Measurements from ENCODE around the gene FBXL7. TPM values are rescaled to one million over a fixed set of nuclear protein-coding genes. Genes with fewer than 3 reads are reported as not detected.

Gene FBXL7
- total and polyA plus RNA-seq, 2 donors (not counting 1 experiment from before 2014, with no cell fraction given) = not detected

DNA sequence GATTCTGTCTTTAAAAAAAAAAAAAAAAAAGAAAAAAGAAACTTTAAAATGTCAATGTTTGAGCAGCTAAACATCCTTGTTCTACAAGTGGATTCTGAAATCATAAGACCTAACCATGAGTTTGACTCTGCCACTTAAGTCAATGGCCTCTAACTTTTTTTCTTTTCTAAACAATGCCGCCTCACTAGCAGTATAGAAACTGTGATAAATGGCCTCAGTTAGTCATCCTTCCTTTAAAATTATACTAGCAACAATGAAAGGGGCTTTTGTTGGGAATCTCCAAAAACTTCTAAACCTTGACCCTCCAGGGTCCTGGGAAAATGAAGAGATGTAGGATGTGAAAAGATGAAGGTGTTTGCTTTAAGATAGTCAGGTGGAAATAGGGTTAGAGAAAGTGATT lies 71.1 kb downstream of the FBXL7 start:
- CTCF ChIA-PET = no interaction called here
- Mint-ChIP-seq H3K27me3 (no peaks in the 10 kb centered on the region), H3K4me1 (no peaks in the 10 kb centered on the region), H3K27ac (no peak overlapping the region), H3K9me3 (ENCODE audit: insufficient read depth) (no peaks in the 10 kb centered on the region), H3K4me3 (no peak overlapping the region)
- Histone ChIP-seq H3K4me1 (ENCODE audit: control insufficient read depth in 2 of 2, insufficient read depth in 2 of 2, low read length in 2 of 2) (no peaks in the 10 kb centered on the region), H2AFZ (ENCODE audit: insufficient read depth, low read depth, low read length, poor library complexity, severe bottlenecking) (no peak overlapping the region), H3K27me3 (replicated peaks in 1 of 4; ENCODE audit: control extremely low read depth in 1 of 4, control insufficient read depth in 3 of 4, insufficient read depth in 4 of 4, low read length in 3 of 4) (no peaks in the 10 kb centered on the region), H3K36me3 (replicated peaks in 1 of 2; ENCODE audit: control extremely low read depth in 1 of 2, control insufficient read depth in 1 of 2, extremely low read depth in 1 of 2, insufficient read depth in 2 of 2, low read length in 1 of 2) (no peaks in the 10 kb centered on the region), H3K27ac (ENCODE audit: low read length in 2 of 2) (no peak overlapping the region), H3K9me3 (ENCODE audit: control extremely low read depth in 1 of 3, control insufficient read depth in 2 of 3, insufficient read depth in 1 of 3, low read length in 2 of 3) (peaks cover 0 to 7% (median 0%) of the 10 kb centered on the region in 3 donors), H3K79me2 (ENCODE audit: control insufficient read depth, insufficient read depth, low read length) (no peaks in the 10 kb centered on the region), H3K4me3 (ENCODE audit: control extremely low read depth in 1 of 5, extremely low read depth in 1 of 5, insufficient read depth in 1 of 5, low read depth in 2 of 5, low read length in 4 of 5) (no peak overlapping the region), H4K20me1 (ENCODE audit: control insufficient read depth, insufficient read depth, low read length, poor library complexity, severe bottlenecking) (no peaks in the 10 kb centered on the region), H3K4me2 (replicated peaks; ENCODE audit: low read depth, low read length, poor library complexity, severe bottlenecking) (no peak overlapping the region), H3K9ac (ENCODE audit: low read length) (no peak overlapping the region)
- intact Hi-C loops (cut with micrococcal nuclease) = no loop called here
- DNase-seq (no peak), ATAC-seq (ENCODE audit: low read depth) (no peak)
- no peak for TF ChIP-seq CTCF (IDR thresholded peaks at IDR 0.05)
- POLR2A ChIA-PET = no interaction called here
- WGBS (ENCODE audit: insufficient coverage) = no CpG with 5 or more reads among the region's 1 CpG

DNA sequence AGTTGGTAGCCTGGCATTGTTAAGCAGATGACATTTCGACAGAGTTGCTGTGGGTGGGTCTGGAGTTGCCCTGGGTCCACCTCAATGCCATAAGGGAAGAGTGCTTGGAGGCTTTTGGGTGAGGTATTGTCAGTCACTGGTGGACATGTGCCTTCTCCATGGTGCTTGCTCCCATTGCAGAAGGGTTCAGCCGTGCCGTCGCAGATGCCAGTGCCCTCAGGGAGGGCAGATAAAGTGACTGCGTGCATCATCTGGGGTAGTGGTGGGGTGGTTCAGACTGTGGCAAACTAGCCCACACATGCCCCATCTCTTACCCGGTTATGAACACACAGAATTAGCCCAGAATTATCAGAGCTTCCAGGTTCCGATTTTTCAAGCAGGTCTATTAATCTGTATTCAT lies 71.6 kb downstream of the FBXL7 start:
- Histone ChIP-seq H3K79me2 (ENCODE audit: control insufficient read depth, insufficient read depth, low read length) (no peaks in the 10 kb centered on the region), H3K4me3 (ENCODE audit: control extremely low read depth in 1 of 5, extremely low read depth in 1 of 5, insufficient read depth in 1 of 5, low read depth in 2 of 5, low read length in 4 of 5) (no peak overlapping the region), H3K9ac (ENCODE audit: low read length) (no peak overlapping the region), H2AFZ (ENCODE audit: insufficient read depth, low read depth, low read length, poor library complexity, severe bottlenecking) (no peak overlapping the region), H3K9me3 (ENCODE audit: control extremely low read depth in 1 of 3, control insufficient read depth in 2 of 3, insufficient read depth in 1 of 3, low read length in 2 of 3) (peaks cover 0 to 7% (median 0%) of the 10 kb centered on the region in 3 donors), H4K20me1 (ENCODE audit: control insufficient read depth, insufficient read depth, low read length, poor library complexity, severe bottlenecking) (no peaks in the 10 kb centered on the region), H3K27me3 (replicated peaks in 1 of 4; ENCODE audit: control extremely low read depth in 1 of 4, control insufficient read depth in 3 of 4, insufficient read depth in 4 of 4, low read length in 3 of 4) (no peaks in the 10 kb centered on the region), H3K27ac (ENCODE audit: low read length in 2 of 2) (no peak overlapping the region), H3K36me3 (replicated peaks in 1 of 2; ENCODE audit: control extremely low read depth in 1 of 2, control insufficient read depth in 1 of 2, extremely low read depth in 1 of 2, insufficient read depth in 2 of 2, low read length in 1 of 2) (no peaks in the 10 kb centered on the region), H3K4me1 (ENCODE audit: control insufficient read depth in 2 of 2, insufficient read depth in 2 of 2, low read length in 2 of 2) (no peaks in the 10 kb centered on the region), H3K4me2 (replicated peaks; ENCODE audit: low read depth, low read length, poor library complexity, severe bottlenecking) (no peak overlapping the region)
- ATAC-seq (ENCODE audit: low read depth) = no peak
- POLR2A ChIA-PET = no interaction called here
- Mint-ChIP-seq H3K9me3 (ENCODE audit: insufficient read depth) (no peaks in the 10 kb centered on the region), H3K4me1 (no peaks in the 10 kb centered on the region), H3K27me3 (no peaks in the 10 kb centered on the region), H3K27ac (no peak overlapping the region), H3K4me3 (no peak overlapping the region)
- intact Hi-C loops (cut with micrococcal nuclease) = no loop called here
- no peak for TF ChIP-seq CTCF (IDR thresholded peaks at IDR 0.05)
- no peak for TF ChIP-seq EZH2 (IDR thresholded peaks at IDR 0.05; ENCODE audit: borderline replicate concordance, insufficient read depth, low read depth, low read length, poor library complexity, severe bottlenecking)
- WGBS (ENCODE audit: insufficient coverage) = 89% methylated on average over 1 of the region's 7 CpGs
- no peak for DNase-seq
- CTCF ChIA-PET = no interaction called here

Data from B cell (primary cell).